Neuronal stem cell (in vitro differentiated cells): ENCODE measurements around the gene EHMT1.
A peak's percentile ranks its signal among the peaks of the same experiment; 100 is the strongest.

Source experiments
- DNase-seq: peaks from one replicate; pipeline ENCODE4 v3.0.0-alpha.2; 2013; ENCODE audit warnings: low spot score
- H2AFZ ChIP-seq: one replicate; pipeline ENCODE4 v1.6.1; 2013; ENCODE audit warnings: mild to moderate bottlenecking, low read length, inconsistent platforms
- H2AK5ac ChIP-seq: 2 replicates; pipeline ENCODE4 v1.6.1; 2013; ENCODE audit warnings: low read depth, mild to moderate bottlenecking, inconsistent platforms, low read length, moderate library complexity, mixed read lengths
- H2BK120ac ChIP-seq: 2 replicates; pipeline ENCODE4 v1.6.1; 2013; ENCODE audit warnings: low read depth, mild to moderate bottlenecking, inconsistent platforms, low read length, moderate library complexity, mixed read lengths
- H2BK12ac ChIP-seq: one replicate; pipeline ENCODE4 v1.6.1; 2013; ENCODE audit warnings: low read length, inconsistent platforms
- H2BK15ac ChIP-seq: 2 replicates; pipeline ENCODE4 v1.6.1; 2013; ENCODE audit warnings: mild to moderate bottlenecking, low read length, inconsistent platforms, mixed read lengths
- H2BK5ac ChIP-seq: one replicate; pipeline ENCODE4 v1.6.1; 2013; ENCODE audit warnings: inconsistent platforms, mild to moderate bottlenecking, low read length, moderate library complexity
- H3K14ac ChIP-seq: one replicate; pipeline ENCODE4 v1.6.1; 2013; ENCODE audit warnings: low read length, inconsistent platforms
- H3K18ac ChIP-seq: 2 replicates; pipeline ENCODE4 v1.6.1; 2013; ENCODE audit warnings: low read length, inconsistent platforms
- H3K23ac ChIP-seq: 2 replicates; pipeline ENCODE4 v1.6.1; 2013; ENCODE audit warnings: low read depth, mild to moderate bottlenecking, mixed read lengths, low read length, inconsistent platforms; ENCODE audit not compliant: poor library complexity
- H3K27ac ChIP-seq: replicated peaks from 3 replicates; pipeline ENCODE4 v1.5.1; 2013; ENCODE audit warnings: low read length, inconsistent platforms
- H3K27me3 ChIP-seq, 3 experiments: 2 replicates each; pipeline ENCODE4 v1.6.1; 2013; ENCODE audit warnings: low read length in 3 of 3, mild to moderate bottlenecking in 2 of 3, inconsistent platforms in 1 of 3, low read depth in 1 of 3, mixed read lengths in 1 of 3, moderate library complexity in 1 of 3; ENCODE audit not compliant: control insufficient read depth in 3 of 3, insufficient read depth in 3 of 3
- H3K36me3 ChIP-seq, 2 donors: replicated peaks in 1 of 2; 2 replicates each; pipeline ENCODE4 v1.6.1; 2013; ENCODE audit warnings: low read length in 2 of 2; ENCODE audit not compliant: control insufficient read depth in 2 of 2, insufficient read depth in 2 of 2
- H3K4ac ChIP-seq: 2 replicates; pipeline ENCODE4 v1.6.1; 2013; ENCODE audit warnings: inconsistent platforms, mild to moderate bottlenecking, low read length, moderate library complexity
- H3K4me1 ChIP-seq, 2 donors: 1 replicate in 1 of 2; 2 replicates in 1 of 2; pipeline ENCODE4 v1.6.1; 2013; ENCODE audit warnings: low read length in 2 of 2, low read depth in 1 of 2; ENCODE audit not compliant: control insufficient read depth in 2 of 2, insufficient read depth in 1 of 2
- H3K4me2 ChIP-seq: one replicate; pipeline ENCODE4 v1.6.1; 2013; ENCODE audit warnings: mild to moderate bottlenecking, low read length, inconsistent platforms; ENCODE audit not compliant: insufficient read depth, poor library complexity, severe bottlenecking
- H3K4me3 ChIP-seq, 2 donors: 2 replicates each; pipeline ENCODE4 v1.5.1; 2013; ENCODE audit warnings: low read length in 2 of 2, mild to moderate bottlenecking in 2 of 2, inconsistent platforms in 1 of 2, moderate library complexity in 1 of 2
- H3K79me1 ChIP-seq: one replicate; pipeline ENCODE4 v1.6.1; 2013; ENCODE audit warnings: low read depth, mild to moderate bottlenecking, inconsistent platforms, low read length, moderate library complexity
- H3K9ac ChIP-seq: one replicate; pipeline ENCODE4 v1.6.1; 2013; ENCODE audit warnings: mild to moderate bottlenecking, low read depth, low read length, inconsistent platforms; ENCODE audit not compliant: poor library complexity
- H3K9me3 ChIP-seq, 2 donors: replicated peaks in 1 of 2; 2 replicates each; pipeline versions ENCODE3 to v1.6.1; 2013; ENCODE audit warnings: low read length in 2 of 2, mild to moderate bottlenecking in 2 of 2, inconsistent platforms in 1 of 2, low read depth in 1 of 2, mixed read lengths in 1 of 2, moderate library complexity in 1 of 2; ENCODE audit not compliant: control insufficient read depth in 2 of 2, insufficient read depth in 1 of 2
- H4K8ac ChIP-seq: one replicate; pipeline ENCODE4 v1.6.1; 2013; ENCODE audit warnings: low read depth, mild to moderate bottlenecking, inconsistent platforms, low read length, moderate library complexity
- H4K91ac ChIP-seq: one replicate; pipeline ENCODE4 v1.6.1; 2013; ENCODE audit warnings: low read length, low read depth, mild to moderate bottlenecking, inconsistent platforms; ENCODE audit not compliant: poor library complexity
- WGBS, 2 donors: extraction: QIAGEN DNeasy Blood & Tissue Kit; methylation state at CpG; one replicate each; pipeline ENCODE4 v1.1.7; 2013; ENCODE audit warnings: missing lambda C conversion rate in 2 of 2, mixed read lengths in 1 of 2; ENCODE audit not compliant: insufficient read length in 2 of 2, insufficient replicate concordance in 1 of 2; ENCODE audit errors: extremely low coverage in 2 of 2; 5-methylcytosine and 5-hydroxymethylcytosine counted together

Gene EHMT1

DNA sequence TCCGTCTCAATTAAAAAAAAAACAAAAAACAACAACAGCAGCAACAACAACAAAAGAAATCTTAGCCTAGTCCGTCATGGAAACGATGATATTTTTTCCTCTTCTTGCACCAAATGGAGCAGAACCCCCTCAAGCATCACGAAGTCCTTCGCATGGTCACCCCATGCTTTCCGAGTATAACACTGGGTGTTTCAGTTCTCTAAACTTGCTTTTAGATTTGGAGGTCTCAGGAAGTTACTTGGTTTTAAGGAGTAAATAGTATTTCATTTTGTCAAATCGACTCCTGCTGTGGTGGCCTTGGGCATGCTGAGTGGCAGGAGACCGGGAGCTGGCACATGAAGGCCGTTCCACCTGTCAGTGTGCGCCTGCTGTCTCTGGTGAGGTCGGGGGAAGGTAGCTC, 140.3 kb downstream of the EHMT1 start:
- no peak for DNase-seq
- Histone ChIP-seq H3K27me3 (no peaks in the 10 kb centered on the region), H2BK120ac (no peak overlapping the region), H2AK5ac (no peak overlapping the region), H2BK12ac (no peak overlapping the region), H3K23ac (peak overlapping the region; percentile 26), H3K4ac (no peak overlapping the region), H2BK5ac (peak overlapping the region; percentile 9), H3K9me3 (peaks cover 8 to 15% of the 10 kb centered on the region in 2 donors), H3K4me1 (peaks cover 0 to 7% of the 10 kb centered on the region in 2 donors), H4K8ac (no peak overlapping the region), H3K18ac (no peak overlapping the region), H3K9ac (peak overlapping the region; percentile 7), H2AFZ (no peak overlapping the region), H2BK15ac (no peak overlapping the region), H3K27ac (no peak overlapping the region), H3K36me3 (peaks cover 41 to 94% of the 10 kb centered on the region in 2 donors), H3K4me2 (no peak overlapping the region), H3K14ac (no peak overlapping the region), H3K4me3 (no peak overlapping the region), H3K79me1 (peaks cover 9% of the 10 kb centered on the region), H4K91ac (no peak overlapping the region)
- WGBS, 2 donors = no CpG with 5 or more reads among the region's 11 CpGs

DNA sequence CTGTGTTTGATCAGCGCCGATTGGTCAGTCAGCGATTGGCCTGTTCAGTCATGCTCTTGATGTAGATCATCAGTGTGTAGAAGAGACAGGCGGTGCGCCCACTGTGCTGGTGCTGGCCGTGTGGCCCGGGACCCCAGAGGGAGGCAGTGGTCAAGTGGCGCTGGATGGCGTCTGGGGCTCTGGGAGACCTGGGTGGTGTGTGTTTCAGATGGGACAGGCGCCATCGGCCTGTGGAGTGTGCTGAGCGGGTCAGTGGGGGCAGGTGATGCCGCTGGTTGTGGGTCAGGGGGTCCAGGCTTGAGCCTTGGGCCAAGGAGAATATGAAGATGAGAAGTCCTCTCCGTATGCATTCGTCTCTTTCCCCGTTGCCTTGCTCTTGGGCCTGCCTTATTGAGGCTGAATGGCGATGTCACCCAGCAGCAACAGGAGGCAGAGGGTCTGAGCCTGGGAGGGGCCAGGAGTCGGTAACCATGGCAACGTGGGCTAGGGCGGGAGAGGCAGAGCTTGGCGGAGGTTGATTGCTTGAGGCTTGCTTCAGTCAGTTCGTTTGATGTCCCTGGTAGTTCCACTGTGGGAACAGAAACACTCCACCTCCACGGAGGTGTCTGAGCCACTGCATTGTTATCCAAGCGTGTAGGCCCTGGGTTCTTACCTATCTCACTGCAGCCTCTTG, 141.0 kb downstream of the EHMT1 start:
- H3K4me2 ChIP-seq = no peak overlapping the region
- H3K36me3 ChIP-seq = peaks cover 37 to 94% of the 10 kb centered on the region in 2 donors
- peaks cover 8% of the 10 kb centered on the region for H3K79me1 ChIP-seq
- no peak overlapping the region for H3K27ac ChIP-seq
- no peak overlapping the region for H2BK15ac ChIP-seq
- peaks cover 7 to 10% of the 10 kb centered on the region in 2 donors for H3K9me3 ChIP-seq
- H3K4me3 ChIP-seq = no peak overlapping the region
- no peak overlapping the region for H3K4ac ChIP-seq
- no CpG with 5 or more reads among the region's 24 CpGs for WGBS, 2 donors
- peak; percentile 58 for DNase-seq
- H3K4me1 ChIP-seq = peaks cover 0 to 7% of the 10 kb centered on the region in 2 donors
- H2BK120ac ChIP-seq = no peak overlapping the region
- no peak overlapping the region for H3K14ac ChIP-seq
- no peak overlapping the region for H4K8ac ChIP-seq
- H3K18ac ChIP-seq = no peak overlapping the region
- no peaks in the 10 kb centered on the region for H3K27me3 ChIP-seq
- H3K9ac ChIP-seq = peak overlapping the region; percentile 7
- no peak overlapping the region for H2AFZ ChIP-seq
- H2BK5ac ChIP-seq = peak overlapping the region; percentile 9
- H4K91ac ChIP-seq = no peak overlapping the region
- no peak overlapping the region for H2BK12ac ChIP-seq
- no peak overlapping the region for H3K23ac ChIP-seq
- no peak overlapping the region for H2AK5ac ChIP-seq

DNA sequence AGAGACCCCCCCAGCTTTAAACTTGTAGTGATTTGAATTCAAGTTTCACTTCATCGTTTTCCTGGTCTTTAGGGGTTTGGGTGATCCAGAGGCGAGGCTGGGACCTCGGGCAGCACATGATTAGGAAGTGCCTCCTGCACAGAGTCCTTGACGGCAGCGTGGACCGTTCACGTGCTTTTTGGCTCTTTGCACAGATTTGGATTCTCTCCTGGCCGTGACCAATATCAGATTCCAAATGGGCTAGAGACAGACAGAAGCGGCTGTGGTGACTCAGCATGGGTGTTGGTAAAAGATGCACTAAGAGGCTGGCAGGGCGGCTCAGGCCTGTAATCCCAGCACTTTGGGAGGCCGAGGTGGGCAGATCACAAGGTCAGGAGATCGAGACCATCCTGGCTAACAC, 141.6 kb downstream of the EHMT1 start:
- Histone ChIP-seq H2BK15ac (no peak overlapping the region), H2BK5ac (no peak overlapping the region), H3K27me3 (no peaks in the 10 kb centered on the region), H3K79me1 (peaks cover 5% of the 10 kb centered on the region), H4K8ac (no peak overlapping the region), H2AFZ (no peak overlapping the region), H3K23ac (no peak overlapping the region), H2BK12ac (no peak overlapping the region), H4K91ac (no peak overlapping the region), H3K18ac (peak overlapping the region; percentile 11), H2AK5ac (no peak overlapping the region), H3K27ac (no peak overlapping the region), H3K9ac (no peak overlapping the region), H3K4me3 (no peak overlapping the region), H3K9me3 (peaks cover 2 to 3% of the 10 kb centered on the region in 2 donors), H3K36me3 (peaks cover 32 to 93% of the 10 kb centered on the region in 2 donors), H3K4me2 (no peak overlapping the region), H3K4ac (no peak overlapping the region), H3K14ac (no peak overlapping the region), H2BK120ac (no peak overlapping the region), H3K4me1 (peaks cover 0 to 7% of the 10 kb centered on the region in 2 donors)
- WGBS, 2 donors = no CpG with 5 or more reads among the region's 12 CpGs
- no peak for DNase-seq

DNA sequence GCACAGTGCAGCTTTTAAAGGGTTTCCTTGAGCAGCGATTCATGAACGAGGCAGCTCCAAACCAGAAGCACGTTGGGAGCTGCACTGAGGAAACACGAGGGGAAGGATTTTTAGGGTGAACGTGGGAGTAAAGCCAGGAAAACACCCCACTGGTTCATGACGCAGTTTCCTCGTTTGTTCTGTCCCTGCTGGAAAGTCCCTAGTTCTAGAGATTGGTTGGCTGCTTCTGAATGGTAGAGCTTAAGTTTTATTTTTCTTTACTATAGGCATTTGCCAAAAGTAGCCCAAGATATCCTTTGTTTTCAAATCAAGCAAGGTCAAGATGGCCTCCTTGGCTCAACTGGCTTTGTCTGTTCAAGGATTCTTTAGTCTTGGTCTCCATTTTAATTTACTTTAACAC, 142.2 kb downstream of the EHMT1 start:
- H3K79me1 ChIP-seq = peaks cover 5% of the 10 kb centered on the region
- H3K27ac ChIP-seq = no peak overlapping the region
- H3K4me2 ChIP-seq = no peak overlapping the region
- no peak overlapping the region for H2AFZ ChIP-seq
- H3K27me3 ChIP-seq = no peaks in the 10 kb centered on the region
- no peak overlapping the region for H3K14ac ChIP-seq
- H2BK12ac ChIP-seq = no peak overlapping the region
- H2BK120ac ChIP-seq = no peak overlapping the region
- H3K9ac ChIP-seq = no peak overlapping the region
- H3K18ac ChIP-seq = no peak overlapping the region
- H2AK5ac ChIP-seq = no peak overlapping the region
- H3K9me3 ChIP-seq = no peaks in the 10 kb centered on the region
- no peak overlapping the region for H2BK15ac ChIP-seq
- H3K4me3 ChIP-seq = no peak overlapping the region
- H3K4ac ChIP-seq = no peak overlapping the region
- no peak overlapping the region for H3K23ac ChIP-seq
- H3K36me3 ChIP-seq = peaks cover 30 to 92% of the 10 kb centered on the region in 2 donors
- H2BK5ac ChIP-seq = no peak overlapping the region
- no peak overlapping the region for H4K91ac ChIP-seq
- peaks cover 0 to 7% of the 10 kb centered on the region in 2 donors for H3K4me1 ChIP-seq
- no CpG with 5 or more reads among the region's 7 CpGs for WGBS, 2 donors
- H4K8ac ChIP-seq = no peak overlapping the region
- DNase-seq = no peak
